HS-5 (cell line): ENCODE data around the gene C19orf33.
A peak's percentile ranks its signal among the peaks of the same experiment; 100 is the strongest.

ENCODE experiments used
- DNase-seq: peaks from one replicate; pipeline ENCODE4 v3.0.0-alpha.2; 2012; ENCODE audit warnings: low read depth

C19orf33 gene

DNA sequence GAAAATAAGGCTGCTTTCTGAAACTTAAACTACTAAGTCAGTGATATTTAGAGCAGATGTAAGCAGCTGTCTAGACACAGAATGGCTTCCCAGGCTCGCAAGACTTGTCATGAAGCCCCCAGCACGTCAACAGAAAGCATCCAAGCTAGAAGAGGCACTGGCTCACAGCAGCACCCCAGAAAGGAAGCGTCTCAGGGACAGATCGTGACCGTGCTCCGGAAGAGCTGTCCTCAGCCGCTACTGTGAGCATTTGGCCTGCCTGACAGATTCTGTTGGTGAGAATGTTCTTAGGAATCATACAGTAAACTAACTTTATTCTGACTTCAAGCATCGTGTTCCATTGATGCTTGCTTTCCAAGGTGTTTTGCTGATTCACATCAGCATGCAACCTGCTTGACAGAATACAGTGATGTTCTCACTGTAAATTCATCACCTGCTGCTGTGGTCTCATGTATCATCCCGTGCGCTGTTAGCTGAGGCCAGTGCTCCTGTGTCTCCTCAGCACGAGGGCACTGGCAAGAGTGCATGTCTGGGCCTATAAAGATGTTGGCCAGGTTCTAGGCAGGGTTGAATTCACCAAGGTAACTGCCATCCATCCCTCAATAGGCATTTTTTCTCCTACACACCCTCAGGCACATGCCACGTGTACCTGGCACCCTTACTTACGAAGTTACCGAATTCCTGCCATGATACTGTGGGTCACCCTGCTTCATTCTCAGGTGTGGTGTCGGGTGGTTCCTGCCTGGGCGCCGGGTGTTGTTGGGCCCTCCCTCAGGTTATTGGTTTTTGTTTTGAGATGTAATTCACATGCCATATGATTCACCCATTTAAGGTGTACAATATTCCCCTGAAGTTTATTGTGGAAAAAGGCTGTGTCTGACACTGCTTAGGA, 23.8 kb upstream of the C19orf33 start:
- no peak for DNase-seq

GRCh38 chr19:38281811-38282566, 22.1 kb upstream of the C19orf33 start:
- DNase-seq: no peak

GRCh38 chr19:38283271-38283670, 20.8 kb upstream of the C19orf33 start:
- DNase-seq: no peak

DNA sequence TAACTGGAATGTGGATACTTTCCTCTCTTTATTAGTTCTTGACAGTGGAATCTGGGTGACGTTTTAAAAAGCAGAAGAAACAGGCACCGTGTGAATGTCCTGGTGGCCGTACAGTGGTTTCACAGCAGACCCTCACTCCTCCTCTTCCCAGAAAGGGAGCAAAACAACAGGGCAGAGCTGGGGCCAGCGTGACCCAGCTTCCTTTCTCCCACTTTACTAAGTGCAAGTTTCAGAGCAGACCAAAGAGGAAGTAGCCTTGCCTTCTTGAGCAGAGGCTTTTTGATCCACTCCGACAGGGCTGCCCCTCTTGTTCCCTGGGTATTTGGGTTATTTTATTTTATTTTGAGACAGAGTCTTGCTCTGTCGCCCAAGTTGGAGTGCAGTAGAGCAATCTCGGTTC, 19.6 kb upstream of the C19orf33 start:
- DNase-seq: no peak

- no peak for DNase-seq
Measured at GRCh38 chr19:38285567-38285966, 18.5 kb upstream of the C19orf33 start.

- DNase-seq: no peak
Measured at GRCh38 chr19:38287604-38288003, 16.4 kb upstream of the C19orf33 start.

- DNase-seq: no peak
Measured at GRCh38 chr19:38288123-38288855, 15.8 kb upstream of the C19orf33 start.

DNA sequence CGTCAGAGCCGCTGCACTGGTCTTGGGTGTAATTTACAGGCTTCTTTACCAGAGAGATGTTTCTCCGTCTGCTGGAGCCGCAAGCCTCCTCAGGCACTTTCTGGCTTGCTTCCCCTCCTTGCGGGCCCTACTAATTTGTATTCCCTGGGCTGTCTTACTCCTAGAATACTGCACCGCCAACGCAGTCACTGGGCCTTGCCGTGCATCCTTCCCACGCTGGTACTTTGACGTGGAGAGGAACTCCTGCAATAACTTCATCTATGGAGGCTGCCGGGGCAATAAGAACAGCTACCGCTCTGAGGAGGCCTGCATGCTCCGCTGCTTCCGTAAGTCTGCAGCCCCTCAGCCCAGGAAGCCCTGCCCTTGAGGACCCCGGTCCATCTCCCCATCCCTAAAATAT, 14.1 kb upstream of the C19orf33 start:
- DNase-seq: no peak

DNA sequence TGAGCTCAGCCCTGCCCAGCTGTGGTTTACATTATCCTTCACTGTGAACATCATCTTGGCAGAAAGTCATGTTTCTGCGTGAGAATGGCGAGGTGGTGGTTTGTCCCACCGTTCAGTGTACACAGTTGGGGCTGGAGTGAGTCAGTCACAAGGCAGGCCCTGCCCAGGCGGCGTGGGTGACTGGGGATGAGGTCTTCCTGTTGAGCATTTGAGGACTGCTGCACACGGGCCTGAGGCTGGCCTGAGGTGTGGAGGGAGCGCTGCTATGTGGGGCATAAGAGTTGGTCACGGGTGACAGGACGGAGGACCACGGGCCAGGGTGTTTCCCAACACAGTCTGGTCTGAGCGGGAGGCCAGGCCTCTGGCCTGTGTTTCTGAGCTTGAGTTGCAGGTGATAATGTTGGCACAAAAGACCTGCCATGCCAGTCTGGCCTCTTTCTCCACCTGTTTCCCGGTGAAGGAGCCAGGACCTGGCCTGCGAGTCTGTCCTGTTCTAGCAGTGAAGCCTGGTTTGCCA, 13.4 kb upstream of the C19orf33 start:
- DNase-seq: peak; percentile 73

GRCh38 chr19:38291855-38292254, 12.2 kb upstream of the C19orf33 start:
- DNase-seq: no peak

DNA sequence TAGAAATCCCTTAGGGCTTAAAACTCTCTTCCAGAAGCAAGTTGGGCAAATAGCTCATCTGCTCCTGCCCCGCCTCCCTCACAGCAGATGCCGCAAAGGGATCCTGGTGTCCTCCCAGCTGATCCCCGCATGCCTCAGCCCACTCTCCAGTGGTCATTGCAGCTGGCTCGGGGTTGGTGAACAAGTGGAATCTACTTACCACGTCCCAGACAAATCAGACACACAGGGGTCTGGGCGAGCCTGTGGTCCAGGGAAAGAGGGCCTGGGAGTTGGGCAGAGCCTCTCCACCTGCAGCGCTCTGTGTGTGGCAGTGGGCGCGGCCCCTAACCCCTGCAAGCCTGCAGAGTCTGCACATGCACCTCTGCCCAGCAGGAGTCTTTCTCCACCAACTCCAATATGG, 10.8 kb upstream of the C19orf33 start:
- no peak for DNase-seq

- DNase-seq: no peak
Measured at GRCh38 chr19:38294090-38294489, 10.0 kb upstream of the C19orf33 start.

DNA sequence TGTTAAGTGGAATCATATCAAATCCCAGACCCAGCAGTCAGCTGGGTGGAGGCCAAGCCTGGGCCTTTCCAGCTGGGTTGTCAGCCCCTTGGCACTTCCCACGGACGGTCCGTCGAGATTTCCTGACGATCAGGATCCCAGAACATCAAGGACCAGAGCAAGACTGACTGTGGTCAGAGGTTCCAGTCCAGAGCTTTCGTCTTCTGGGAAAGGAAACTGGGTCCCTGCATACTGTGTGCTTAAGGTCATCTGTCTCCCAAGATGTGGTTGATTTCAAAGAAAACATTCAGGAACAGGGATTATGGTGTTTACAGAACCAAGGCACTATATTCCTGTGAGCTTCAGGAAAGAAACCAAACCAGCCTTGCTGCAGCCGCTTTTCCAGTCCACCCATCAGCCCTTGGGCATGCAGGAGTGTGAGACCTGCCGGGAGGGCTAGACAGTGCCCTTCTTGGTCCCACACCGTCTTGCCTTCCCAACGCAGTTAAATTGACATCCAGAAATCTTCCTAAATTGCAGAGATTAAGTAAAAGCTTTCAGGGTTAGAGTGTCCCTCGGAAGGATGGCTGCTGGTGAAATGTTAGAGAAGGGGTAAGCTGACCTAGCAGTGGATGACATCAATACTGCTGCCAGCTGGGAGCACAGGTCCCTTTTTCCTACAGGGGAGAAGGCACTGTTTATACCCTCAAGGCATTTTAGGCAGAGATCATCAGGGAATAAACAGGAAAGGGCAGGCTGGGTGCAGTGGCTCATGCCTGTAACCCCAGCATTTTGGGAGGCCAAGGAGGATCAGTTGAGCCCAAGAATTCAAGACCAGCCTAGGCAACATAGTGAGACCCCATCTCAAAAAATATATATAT, 5.0 kb upstream of the C19orf33 start:
- DNase-seq: no peak

DNA sequence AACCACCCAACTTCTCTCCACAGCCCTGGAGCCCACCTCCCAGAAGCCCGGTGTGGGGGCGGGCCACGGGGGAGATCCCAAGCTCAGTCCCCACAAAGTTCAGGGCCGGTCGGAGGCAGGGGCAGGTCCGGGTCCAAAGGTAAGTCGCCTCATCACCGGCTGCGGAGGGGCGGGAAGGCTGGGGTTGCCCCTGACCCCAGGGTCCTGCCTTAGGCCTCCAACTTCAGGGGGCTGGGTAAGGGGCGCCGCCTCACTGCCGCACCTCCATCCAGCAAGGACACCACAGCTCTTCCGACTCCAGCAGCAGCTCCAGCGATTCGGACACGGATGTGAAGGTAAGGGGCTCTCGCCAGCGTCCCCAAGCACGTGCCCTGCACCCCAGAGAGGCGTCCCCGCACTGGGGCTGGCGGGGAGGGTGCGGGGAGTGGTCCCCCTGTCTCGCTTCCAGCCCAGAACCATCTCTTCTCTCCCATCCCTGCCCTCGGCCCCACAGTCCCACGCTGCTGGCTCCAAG, 358 bp downstream of the C19orf33 start:
- DNase-seq: no peak

DNA sequence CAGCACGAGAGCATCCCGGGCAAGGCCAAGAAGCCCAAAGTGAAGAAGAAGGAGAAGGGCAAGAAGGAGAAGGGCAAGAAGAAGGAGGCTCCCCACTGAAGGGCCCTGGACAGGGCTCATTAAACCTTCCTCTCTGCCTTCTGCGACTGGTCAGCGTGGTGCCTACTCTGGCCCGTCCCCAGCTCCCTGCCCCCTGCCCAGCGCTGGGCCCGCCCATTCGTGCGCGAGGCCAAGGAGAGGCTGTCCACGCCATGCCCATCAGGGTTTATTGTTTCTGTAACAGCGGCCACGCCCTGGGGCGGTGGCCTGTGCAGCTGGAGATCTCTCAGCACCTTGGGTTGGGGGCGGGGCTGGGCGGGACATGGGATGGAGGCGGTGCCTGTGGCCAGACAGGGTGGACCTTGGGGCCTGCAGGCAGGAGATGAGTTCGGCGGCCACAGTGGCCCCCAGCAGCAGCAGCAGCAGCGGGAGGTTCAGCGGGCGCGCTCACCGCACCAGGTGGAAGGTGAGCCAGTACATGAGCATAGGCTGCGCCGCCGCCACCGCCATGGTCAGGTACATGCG, 897 bp downstream of the C19orf33 start:
- no peak for DNase-seq

DNA sequence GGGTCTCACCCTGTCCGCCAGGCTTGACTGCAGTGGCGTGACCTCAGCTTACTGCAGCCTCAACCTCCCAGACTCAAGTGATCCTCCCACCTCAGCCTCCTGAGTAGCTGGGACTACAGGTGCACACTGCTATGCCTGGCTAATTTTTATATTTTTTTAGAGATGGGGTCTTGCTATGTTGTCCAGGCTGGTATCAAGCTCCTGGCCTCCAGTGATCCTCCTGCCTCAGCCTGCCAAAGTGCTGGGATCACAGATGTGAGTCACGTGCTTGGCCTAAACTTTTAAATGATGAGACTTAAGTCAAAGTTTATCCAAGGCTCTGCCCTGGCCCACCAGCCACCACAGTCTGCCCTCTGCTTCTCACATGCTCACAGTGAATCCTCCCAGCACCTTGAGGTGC, 2.2 kb downstream of the C19orf33 start:
- no peak for DNase-seq

DNA sequence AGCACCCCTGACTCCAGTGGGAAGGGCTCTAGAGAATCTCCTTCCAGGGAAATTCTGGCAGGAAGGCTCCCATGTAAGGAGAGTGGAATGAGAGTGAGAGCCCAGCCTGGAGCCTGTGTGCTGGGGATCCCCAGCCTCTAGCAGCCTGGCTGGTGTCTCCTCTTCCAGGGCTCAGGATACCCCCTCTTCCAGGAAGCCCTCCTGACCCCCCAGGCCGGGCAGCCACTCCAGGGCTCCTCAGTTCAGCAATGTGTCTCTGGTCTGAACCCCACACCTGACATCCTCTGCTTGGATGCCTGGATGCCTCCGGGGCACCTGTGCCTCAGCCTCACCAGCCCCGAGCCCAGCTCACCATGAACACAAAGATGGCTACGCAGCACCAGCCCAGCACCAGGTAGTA, 3.0 kb downstream of the C19orf33 start:
- DNase-seq: no peak

GRCh38 chr19:38307597-38307996, 3.5 kb downstream of the C19orf33 start:
- no peak for DNase-seq

- no peak for DNase-seq
Measured at GRCh38 chr19:38308006-38308766, 4.1 kb downstream of the C19orf33 start.
